Ascending aorta (tissue), 2 donors: ENCODE data around the gene GRID2. TPM values are rescaled to one million over a fixed set of nuclear protein-coding genes. Genes with fewer than 3 reads are reported as not detected.

Source experiments
- DNase-seq, 2 donors: peaks; one replicate each; pipeline ENCODE4 v3.0.0-alpha.2; 2019; ENCODE audit warnings: low spot score in 2 of 2
- H3K27ac ChIP-seq, 2 donors: fragments of 200-600 bp; sonication (generic); one replicate each; pipeline ENCODE4 v1.5.1; 2016 to 2017; ENCODE audit warnings: mild to moderate bottlenecking in 1 of 2
- H3K27me3 ChIP-seq: fragments of 200-600 bp; sonication (generic); one replicate; pipeline ENCODE4 v1.5.1; 2017
- H3K36me3 ChIP-seq, 2 donors: fragments of 200-600 bp; sonication (generic); one replicate each; pipeline ENCODE4 v1.5.1; 2016
- H3K4me1 ChIP-seq, 2 donors: fragments of 200-600 bp; sonication (generic); one replicate each; pipeline ENCODE4 v1.5.1; 2016 to 2017; ENCODE audit warnings: mild to moderate bottlenecking in 1 of 2
- H3K4me3 ChIP-seq, 2 donors: fragments of 200-600 bp; sonication (generic); one replicate each; pipeline ENCODE4 v1.5.1; 2016 to 2017; ENCODE audit warnings: mild to moderate bottlenecking in 1 of 2
- H3K9me3 ChIP-seq, 2 donors: fragments of 200-600 bp; sonication (generic); one replicate each; pipeline ENCODE4 v1.5.1; 2016
- CTCF ChIP-seq, 3 experiments: fragments of 200-600 bp in 2 of 3; fragments of 450-650 bp in 1 of 3; sonication (generic) in 2 of 3; IDR thresholded peaks; one replicate each; pipeline ENCODE4 v1.5.1; 2016 to 2019; ENCODE audit warnings: antibody characterized with exemption in 3 of 3, mild to moderate bottlenecking in 1 of 3, moderate library complexity in 1 of 3
- intact Hi-C: fragments of 100-400 bp; cut with DNase I; formaldehyde crosslinking; loops from one replicate; pipeline ENCODE4 v1.15.1; 2023
- total RNA-seq: library from RNA; depleted of rRNA; stranded (reverse); fragments of >200 nt; gene quantifications from one replicate; pipeline ENCODE4 v1.1.0, GENCODE V29; 2016

Gene GRID2
- total RNA-seq, 1 donor from 2014 or later: not detected

GRCh38 chr4:93065790-93066189 is 762.0 kb downstream of the GRID2 start:
- no peaks in the 10 kb centered on the region for H3K4me1 ChIP-seq
- no peak for TF ChIP-seq CTCF (IDR thresholded peaks at IDR 0.05)

GRCh38 chr4:93066749-93067148 is 763.0 kb downstream of the GRID2 start:
- Histone ChIP-seq H3K4me1 (no peaks in the 10 kb centered on the region), H3K27ac (no peak overlapping the region), H3K9me3 (no peaks in the 10 kb centered on the region), H3K27me3 (no peaks in the 10 kb centered on the region), H3K36me3 (no peaks in the 10 kb centered on the region), H3K4me3 (no peak overlapping the region)
- TF ChIP-seq CTCF (IDR thresholded peaks at IDR 0.05): no peak
- no peak for DNase-seq
- intact Hi-C loops: no loop called here

More at GRCh38 chr4:93065790-93066189, 762.0 kb downstream of the GRID2 start:
- H3K36me3 ChIP-seq: no peaks in the 10 kb centered on the region
- DNase-seq: no peak
- H3K27me3 ChIP-seq: no peaks in the 10 kb centered on the region
- no peak overlapping the region for H3K27ac ChIP-seq
- intact Hi-C loops: no loop called here
- H3K9me3 ChIP-seq: no peaks in the 10 kb centered on the region
- no peak overlapping the region for H3K4me3 ChIP-seq

GRCh38 chr4:93072292-93072691 is 768.5 kb downstream of the GRID2 start:
- H3K27me3 ChIP-seq: no peaks in the 10 kb centered on the region
- H3K27ac ChIP-seq: no peak overlapping the region
- intact Hi-C loops: no loop called here
- DNase-seq: no peak
- H3K4me3 ChIP-seq: no peak overlapping the region
- H3K4me1 ChIP-seq: no peaks in the 10 kb centered on the region
- TF ChIP-seq CTCF (IDR thresholded peaks at IDR 0.05): no peak
- no peaks in the 10 kb centered on the region for H3K9me3 ChIP-seq
- H3K36me3 ChIP-seq: no peaks in the 10 kb centered on the region

GRCh38 chr4:93080316-93080715 is 776.5 kb downstream of the GRID2 start:
- H3K4me3 ChIP-seq: no peak overlapping the region
- H3K4me1 ChIP-seq: no peaks in the 10 kb centered on the region
- no peaks in the 10 kb centered on the region for H3K9me3 ChIP-seq
- no peak for TF ChIP-seq CTCF (IDR thresholded peaks at IDR 0.05)
- DNase-seq: no peak
- no peak overlapping the region for H3K27ac ChIP-seq
- no peaks in the 10 kb centered on the region for H3K27me3 ChIP-seq
- intact Hi-C loops: no loop called here
- H3K36me3 ChIP-seq: no peaks in the 10 kb centered on the region

- no peaks in the 10 kb centered on the region for H3K27me3 ChIP-seq
- H3K4me3 ChIP-seq: no peak overlapping the region
- H3K4me1 ChIP-seq: no peaks in the 10 kb centered on the region
- no peak overlapping the region for H3K27ac ChIP-seq
- DNase-seq: no peak
- intact Hi-C loops: no loop called here
- no peaks in the 10 kb centered on the region for H3K36me3 ChIP-seq
- no peak for TF ChIP-seq CTCF (IDR thresholded peaks at IDR 0.05)
- H3K9me3 ChIP-seq: no peaks in the 10 kb centered on the region
These were observed 781.0 kb downstream of the GRID2 start for GRCh38 chr4:93084599-93085305.

GRCh38 chr4:93086356-93086755 is 782.6 kb downstream of the GRID2 start:
- Histone ChIP-seq H3K27ac (no peak overlapping the region), H3K27me3 (no peaks in the 10 kb centered on the region), H3K36me3 (no peaks in the 10 kb centered on the region), H3K4me3 (no peak overlapping the region), H3K4me1 (no peaks in the 10 kb centered on the region), H3K9me3 (no peaks in the 10 kb centered on the region)
- no peak for DNase-seq
- no peak for TF ChIP-seq CTCF (IDR thresholded peaks at IDR 0.05)
- intact Hi-C loops: no loop called here
